PC-3 (cell line): ENCODE measurements around the gene POLR2E. TPM values are rescaled to one million over a fixed set of nuclear protein-coding genes. Genes with fewer than 3 reads are reported as not detected.

ENCODE experiments used
- ATAC-seq: fragments of 200-7000 bp; cut with Tn5 transposase; 2 replicates; pipeline ENCODE4 v1.9.1; 2020; ENCODE audit warnings: mild to moderate bottlenecking, moderate library complexity
- BruUV-seq: library from RNA; stranded (reverse); fragments of 400-500 nt; replicated peaks from 2 replicates; lab custom pipeline; 2021; lab: Mats Ljungman, UMichigan
- CTCF ChIA-PET: fragments of 300-600 bp; sonication (Branson Sonifier 250); formaldehyde crosslinking; loops from one replicate; lab custom pipeline; 2022; ENCODE audit warnings: antibody characterized with exemption; lab: Charles Lee
- POLR2A ChIA-PET: fragments of 300-600 bp; sonication (Branson Sonifier 250); formaldehyde crosslinking; loops from one replicate; lab custom pipeline; 2022; ENCODE audit warnings: antibody characterized with exemption; ENCODE audit not compliant: unreplicated experiment; lab: Charles Lee
- DNase-seq: peaks from one replicate; pipeline ENCODE4 v3.0.0-alpha.2; 2015
- H2AFZ ChIP-seq: fragments of 300-600 bp; sonication (generic); 2 replicates; pipeline ENCODE4 v1.6.0; 2016; ENCODE audit warnings: antibody characterized with exemption, low read length
- H3F3A ChIP-seq: fragments of 300-600 bp; sonication (generic); one replicate; pipeline ENCODE4 v1.6.0; 2017; ENCODE audit warnings: antibody characterized with exemption, low read length, control low read depth, mild to moderate bottlenecking; ENCODE audit not compliant: unreplicated experiment
- H3K27ac ChIP-seq: fragments of 300-600 bp; sonication (generic); 2 replicates; pipeline ENCODE4 v1.5.1; 2016; ENCODE audit warnings: mild to moderate bottlenecking, low read length
- H3K27me3 ChIP-seq: fragments of 300-600 bp; sonication (generic); 2 replicates; pipeline ENCODE4 v1.6.1; 2016; ENCODE audit warnings: low read length, mixed read lengths
- H3K36me3 ChIP-seq: fragments of 300-600 bp; sonication (generic); 2 replicates; pipeline ENCODE4 v1.6.1; 2016; ENCODE audit warnings: low read depth, mixed run types, low read length, mixed read lengths
- H3K4me1 ChIP-seq: fragments of 300-600 bp; sonication (generic); 2 replicates; pipeline ENCODE4 v1.5.1; 2016; ENCODE audit warnings: low read length; ENCODE audit not compliant: insufficient read depth
- H3K4me2 ChIP-seq: fragments of 300-600 bp; sonication (generic); 2 replicates; pipeline ENCODE4 v1.6.0; 2016; ENCODE audit warnings: low read length
- H3K4me3 ChIP-seq: fragments of 300-600 bp; sonication (generic); 2 replicates; pipeline ENCODE4 v1.5.1; 2016; ENCODE audit warnings: mild to moderate bottlenecking, low read length, mixed read lengths
- H3K79me2 ChIP-seq: fragments of 300-600 bp; sonication (generic); 2 replicates; pipeline ENCODE4 v1.6.1; 2017; ENCODE audit warnings: low read length, mixed read lengths
- H3K9ac ChIP-seq: fragments of 300-600 bp; sonication (generic); 2 replicates; pipeline ENCODE4 v1.6.0; 2016; ENCODE audit warnings: mild to moderate bottlenecking, low read length
- H3K9me2 ChIP-seq: fragments of 300-600 bp; sonication (generic); replicated peaks from 2 replicates; pipeline ENCODE4 v1.6.1; 2016; ENCODE audit warnings: mixed run types, low read length, mixed read lengths
- H3K9me3 ChIP-seq: fragments of 300-600 bp; sonication (generic); 2 replicates; pipeline ENCODE4 v1.6.1; 2016; ENCODE audit warnings: low read length, mixed read lengths
- H4K20me1 ChIP-seq: fragments of 300-600 bp; sonication (generic); 2 replicates; pipeline ENCODE4 v1.6.1; 2016; ENCODE audit warnings: low read length, mixed read lengths
- EZH2 ChIP-seq: fragments of 300-600 bp; sonication (generic); IDR thresholded peaks from one replicate; pipeline ENCODE4 v1.6.1; 2017; ENCODE audit warnings: antibody characterized with exemption, mild to moderate bottlenecking, low read length; ENCODE audit not compliant: unreplicated experiment
- EZH2phosphoT487 ChIP-seq: fragments of 300-600 bp; sonication (generic); IDR thresholded peaks from 2 replicates; pipeline ENCODE4 v1.6.1; 2018; ENCODE audit warnings: mild to moderate bottlenecking, antibody characterized with exemption, low read length, borderline replicate concordance
- intact Hi-C: fragments of 100-400 bp; cut with micrococcal nuclease; formaldehyde crosslinking; loops from 2 replicates; pipeline ENCODE4 v1.9.0; 2023
- total RNA-seq: library from RNA; depleted of rRNA; stranded (reverse); fragments of >200 nt; gene quantifications from 2 replicates; pipeline ENCODE4 v1.2.3, GENCODE V29; 2014
- TF ChIP-seq, protein P1 (sequence below): fragments of 300-600 bp; sonication (generic); conservative IDR thresholded peaks from 2 replicates; pipeline ENCODE4 v1.5.1; 2017; ENCODE audit warnings: antibody characterized with exemption, low read depth, mild to moderate bottlenecking, low read length

POLR2E gene
- total RNA-seq, 1 experiment from 2014 or later: 375 TPM

GRCh38 chr19:1085053-1085658 is 10.0 kb downstream of the POLR2E start:
- H3K9me3 ChIP-seq: no peaks in the 10 kb centered on the region
- DNase-seq (no peak), ATAC-seq (no peak)
- H3F3A ChIP-seq: no peaks in the 10 kb centered on the region
- no peaks in the 10 kb centered on the region for H4K20me1 ChIP-seq
- TF ChIP-seq, protein P1, sequence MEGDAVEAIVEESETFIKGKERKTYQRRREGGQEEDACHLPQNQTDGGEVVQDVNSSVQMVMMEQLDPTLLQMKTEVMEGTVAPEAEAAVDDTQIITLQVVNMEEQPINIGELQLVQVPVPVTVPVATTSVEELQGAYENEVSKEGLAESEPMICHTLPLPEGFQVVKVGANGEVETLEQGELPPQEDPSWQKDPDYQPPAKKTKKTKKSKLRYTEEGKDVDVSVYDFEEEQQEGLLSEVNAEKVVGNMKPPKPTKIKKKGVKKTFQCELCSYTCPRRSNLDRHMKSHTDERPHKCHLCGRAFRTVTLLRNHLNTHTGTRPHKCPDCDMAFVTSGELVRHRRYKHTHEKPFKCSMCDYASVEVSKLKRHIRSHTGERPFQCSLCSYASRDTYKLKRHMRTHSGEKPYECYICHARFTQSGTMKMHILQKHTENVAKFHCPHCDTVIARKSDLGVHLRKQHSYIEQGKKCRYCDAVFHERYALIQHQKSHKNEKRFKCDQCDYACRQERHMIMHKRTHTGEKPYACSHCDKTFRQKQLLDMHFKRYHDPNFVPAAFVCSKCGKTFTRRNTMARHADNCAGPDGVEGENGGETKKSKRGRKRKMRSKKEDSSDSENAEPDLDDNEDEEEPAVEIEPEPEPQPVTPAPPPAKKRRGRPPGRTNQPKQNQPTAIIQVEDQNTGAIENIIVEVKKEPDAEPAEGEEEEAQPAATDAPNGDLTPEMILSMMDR: no peak
- no peak for TF ChIP-seq EZH2phosphoT487
- no peak for TF ChIP-seq EZH2
- ChIA-PET CTCF (no interaction called here), POLR2A (no interaction called here)
- H2AFZ ChIP-seq: no peak overlapping the region
- H3K27ac ChIP-seq: no peak overlapping the region
- no peaks in the 10 kb centered on the region for H3K36me3 ChIP-seq
- H3K9ac ChIP-seq: no peak overlapping the region
- H3K4me3 ChIP-seq: no peak overlapping the region
- BruUV-seq: no TSS peak
- H3K4me1 ChIP-seq: no peaks in the 10 kb centered on the region
- H3K4me2 ChIP-seq: no peak overlapping the region
- H3K9me2 ChIP-seq: no peaks in the 10 kb centered on the region
- H3K27me3 ChIP-seq: no peaks in the 10 kb centered on the region
- no peaks in the 10 kb centered on the region for H3K79me2 ChIP-seq
- intact Hi-C loops: no loop called here

GRCh38 chr19:1084024-1084868 is 10.9 kb downstream of the POLR2E start:
- Histone ChIP-seq H2AFZ (no peak overlapping the region), H3K4me2 (no peak overlapping the region), H3F3A (no peaks in the 10 kb centered on the region), H3K4me3 (no peak overlapping the region), H3K9me2 (no peaks in the 10 kb centered on the region), H3K4me1 (no peaks in the 10 kb centered on the region), H3K27me3 (no peaks in the 10 kb centered on the region), H3K9me3 (no peaks in the 10 kb centered on the region), H3K9ac (no peak overlapping the region), H4K20me1 (no peaks in the 10 kb centered on the region), H3K79me2 (no peaks in the 10 kb centered on the region), H3K27ac (no peak overlapping the region), H3K36me3 (no peaks in the 10 kb centered on the region)
- ATAC-seq (no peak), DNase-seq (no peak)
- TF ChIP-seq EZH2phosphoT487 (no peak), EZH2 (no peak)
- TF ChIP-seq, protein P1: no peak
- ChIA-PET POLR2A (no interaction called here), CTCF (no interaction called here)
- BruUV-seq: no TSS peak
- intact Hi-C loops: no loop called here
